HG03135 (cell line): Measurements from ENCODE around the gene KAT2A.
"Not testable (repeated sequence)": the region's sequence is repeated elsewhere in the genome, so short reads cannot be mapped to it uniquely, and the experiment has no call there.

Source experiments
- ATAC-seq: cut with Tn5 transposase; IDR thresholded peaks from one replicate; pipeline ENCODE4 v1.9.1; 2021; ENCODE audit warnings: mild to moderate bottlenecking, moderate library complexity; ENCODE audit not compliant: unreplicated experiment

Gene KAT2A

GRCh38 chr17:42120770-42121769, at the start of gene KAT2A:
Gene KAT2A, minus strand, starts transcription at chr17:42121367. Its CDS starts 63 bp downstream, at chr17:42121304.
- peak; percentile 64 for ATAC-seq

DNA sequence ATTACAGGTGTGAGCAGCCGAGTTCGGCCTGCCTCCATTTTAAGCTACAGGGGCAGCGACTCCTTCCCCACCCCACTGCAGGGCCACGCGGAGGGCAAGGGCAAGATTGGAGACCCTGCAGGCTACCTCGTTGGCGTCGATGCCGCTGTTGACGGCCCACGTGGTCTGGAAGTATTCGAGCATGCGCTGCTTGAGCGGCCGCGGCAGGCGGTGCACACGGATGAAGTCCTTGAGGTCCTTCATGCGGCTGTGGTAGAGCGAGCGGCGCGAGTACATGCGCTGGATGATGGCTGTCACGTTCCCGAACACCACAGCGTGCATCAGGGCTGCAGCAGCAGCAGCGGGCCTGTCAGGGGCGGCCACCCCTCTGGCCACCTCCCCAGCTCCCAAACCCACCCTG, 48.2 kb upstream of the KAT2A start:
- ATAC-seq: no peak

GRCh38 chr17:42167807-42168206, 46.6 kb upstream of the KAT2A start:
- no peak for ATAC-seq

DNA sequence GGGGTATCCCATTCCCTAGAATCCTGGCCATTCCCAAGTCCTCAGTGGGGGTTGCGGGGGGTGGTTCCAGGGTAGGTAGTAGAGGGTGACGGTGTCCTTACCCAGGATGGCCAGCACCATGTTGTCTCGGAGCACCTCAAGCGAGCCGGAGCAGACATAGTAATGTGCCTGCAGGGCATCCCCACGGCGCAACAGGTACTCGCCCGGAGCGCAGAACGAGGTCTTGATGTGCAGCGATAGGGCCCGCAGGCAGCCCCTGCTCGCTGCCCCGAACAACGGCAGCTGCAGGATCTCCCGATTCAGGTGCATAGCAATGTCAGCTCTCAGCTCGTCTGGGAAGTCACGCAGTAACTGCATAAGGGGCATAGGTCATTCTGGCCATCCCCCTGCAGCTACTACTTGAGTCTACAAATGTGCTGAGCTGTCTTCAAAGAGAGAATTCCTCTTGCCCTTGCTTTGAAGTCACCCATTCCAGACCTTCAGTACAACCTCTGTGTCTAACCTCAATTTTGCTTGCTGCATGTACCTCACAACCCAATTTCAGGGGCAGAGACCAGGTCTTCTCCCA, 45.1 kb upstream of the KAT2A start:
- ATAC-seq: no peak

DNA sequence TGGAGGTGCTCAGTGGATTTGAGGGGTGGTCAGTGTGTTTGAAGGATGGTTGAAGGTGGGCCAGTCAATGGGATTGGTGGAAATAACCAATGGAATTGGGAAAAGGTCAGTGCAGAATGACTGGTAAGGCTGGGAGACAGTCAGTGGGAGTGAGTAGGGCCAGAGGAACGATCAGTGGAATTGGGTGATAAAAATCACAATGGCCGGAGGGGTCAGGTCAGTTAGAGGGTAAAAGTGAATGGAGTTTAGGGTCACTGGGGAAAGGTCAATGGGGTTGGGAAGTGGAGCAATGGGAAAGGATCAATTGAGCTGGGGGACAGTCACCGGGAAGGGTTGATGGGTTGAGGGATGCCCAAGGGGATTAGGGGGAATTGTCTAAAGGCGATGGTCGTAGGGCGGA, 44.6 kb upstream of the KAT2A start:
- ATAC-seq: no peak

DNA sequence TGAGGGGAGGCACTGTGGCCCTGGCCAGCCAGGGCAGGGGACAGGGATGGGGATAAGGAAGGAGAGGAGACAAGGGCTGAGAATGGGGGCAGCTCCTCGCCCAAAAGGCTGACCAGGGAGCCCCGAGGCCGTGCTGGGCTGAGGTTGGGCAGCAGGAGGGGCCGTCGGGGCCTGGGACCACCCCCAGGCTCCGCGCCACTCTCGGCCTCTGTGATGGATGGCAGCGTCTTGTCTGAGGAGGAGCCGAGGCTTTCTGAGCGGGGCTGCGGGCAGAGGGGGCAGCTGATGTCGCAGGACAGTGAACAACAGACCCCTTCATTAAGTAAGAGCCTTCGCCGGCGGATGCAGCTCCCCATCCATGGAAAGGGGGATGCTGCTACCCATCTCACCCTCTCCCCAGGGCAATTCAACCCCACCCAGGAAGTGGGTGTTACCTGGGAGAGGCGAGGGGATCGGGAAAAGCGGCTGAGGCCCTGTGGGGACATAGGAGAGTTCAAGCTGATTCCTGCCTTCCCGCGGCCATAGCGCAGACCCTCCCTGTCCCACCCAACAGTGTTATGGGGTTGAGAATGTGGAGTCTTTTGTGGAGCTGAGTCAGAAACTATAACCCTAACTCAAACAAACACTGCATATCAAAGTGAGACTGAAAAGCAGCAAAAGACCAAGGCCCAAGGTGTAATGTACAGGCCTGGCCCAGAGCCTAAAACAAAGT, 42.7 kb upstream of the KAT2A start:
- no peak for ATAC-seq

- ATAC-seq: no peak
Measured at GRCh38 chr17:42163113-42163512, 41.9 kb upstream of the KAT2A start.

- ATAC-seq: no peak
Measured at GRCh38 chr17:42160531-42160910, 39.4 kb upstream of the KAT2A start.

DNA sequence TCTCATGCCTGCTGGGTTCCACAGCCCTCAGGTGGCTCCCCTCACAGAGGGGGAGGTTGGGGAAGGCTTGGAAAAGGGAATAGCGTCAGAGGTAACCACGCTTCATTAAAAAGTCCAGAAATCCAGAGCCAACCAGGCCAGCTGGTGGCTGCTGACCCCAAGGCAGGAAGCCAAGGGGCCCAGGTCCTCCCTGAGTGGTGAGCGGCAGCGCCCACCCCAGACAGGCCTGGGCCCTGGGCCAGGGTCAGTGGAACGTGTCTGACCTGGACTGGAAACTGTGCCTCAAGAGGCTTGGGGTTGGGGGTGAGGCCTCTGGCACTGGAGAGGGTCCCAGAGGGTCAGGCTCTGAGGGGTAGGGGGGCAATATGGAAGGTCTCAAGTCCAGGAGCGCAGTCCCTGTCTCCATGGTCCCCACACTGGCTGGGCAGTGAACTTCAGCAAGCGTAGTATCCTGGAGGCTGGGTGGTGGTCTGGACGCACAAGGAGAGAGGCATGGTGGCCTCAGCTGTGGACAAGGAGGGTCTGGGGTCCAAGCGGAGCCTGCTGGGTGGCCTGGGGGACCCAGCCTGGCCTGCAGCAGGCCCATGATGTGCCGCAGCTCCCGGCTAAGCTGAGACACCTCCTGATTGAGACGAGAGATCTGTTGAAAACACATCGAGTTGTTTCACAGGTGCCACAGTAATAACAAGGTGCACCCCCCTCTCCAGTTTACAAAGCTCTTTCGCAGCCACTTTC, 38.8 kb upstream of the KAT2A start:
- ATAC-seq: no peak

GRCh38 chr17:42155614-42156045, 34.5 kb upstream of the KAT2A start:
- no peak for ATAC-seq

DNA sequence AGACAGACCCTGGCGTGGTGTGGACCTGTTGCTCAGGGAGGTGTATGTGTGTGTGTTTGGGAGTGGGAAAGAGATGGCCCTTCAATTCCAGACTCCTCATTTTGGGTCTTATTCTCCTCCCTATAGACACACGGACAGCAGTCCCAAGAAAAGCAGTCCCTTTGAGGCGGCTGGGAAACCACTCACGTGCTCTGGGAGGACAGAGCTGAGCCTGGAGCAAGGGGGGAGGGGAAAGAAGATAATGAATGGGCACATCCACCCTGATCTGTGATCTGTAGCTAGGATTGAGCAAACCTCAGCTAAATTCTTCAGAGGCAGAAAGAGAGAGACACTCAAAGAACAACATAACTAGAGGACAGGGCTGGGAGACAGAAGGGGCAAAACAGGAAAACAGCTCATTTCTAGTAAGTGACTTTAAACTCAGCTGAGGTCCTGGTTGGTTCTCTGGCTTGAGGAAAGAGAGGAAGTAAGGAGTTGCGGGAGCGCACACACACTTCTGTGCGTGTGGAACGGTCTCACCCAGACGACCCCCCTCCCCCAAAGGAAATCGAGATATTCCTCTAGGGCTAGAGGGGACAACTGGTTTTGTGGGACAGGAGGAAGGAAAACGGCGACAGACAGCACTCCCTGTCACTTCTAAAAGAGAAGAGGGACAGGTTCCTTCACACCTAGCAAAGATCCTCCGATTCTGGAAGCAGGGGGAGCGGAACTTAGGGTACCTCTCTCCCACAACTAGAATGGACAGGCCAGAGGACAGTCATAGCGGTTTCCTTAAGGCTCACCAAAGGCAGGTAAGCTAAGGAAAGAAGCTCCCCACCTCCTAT, 33.0 kb upstream of the KAT2A start:
- peak; percentile 2 for ATAC-seq

DNA sequence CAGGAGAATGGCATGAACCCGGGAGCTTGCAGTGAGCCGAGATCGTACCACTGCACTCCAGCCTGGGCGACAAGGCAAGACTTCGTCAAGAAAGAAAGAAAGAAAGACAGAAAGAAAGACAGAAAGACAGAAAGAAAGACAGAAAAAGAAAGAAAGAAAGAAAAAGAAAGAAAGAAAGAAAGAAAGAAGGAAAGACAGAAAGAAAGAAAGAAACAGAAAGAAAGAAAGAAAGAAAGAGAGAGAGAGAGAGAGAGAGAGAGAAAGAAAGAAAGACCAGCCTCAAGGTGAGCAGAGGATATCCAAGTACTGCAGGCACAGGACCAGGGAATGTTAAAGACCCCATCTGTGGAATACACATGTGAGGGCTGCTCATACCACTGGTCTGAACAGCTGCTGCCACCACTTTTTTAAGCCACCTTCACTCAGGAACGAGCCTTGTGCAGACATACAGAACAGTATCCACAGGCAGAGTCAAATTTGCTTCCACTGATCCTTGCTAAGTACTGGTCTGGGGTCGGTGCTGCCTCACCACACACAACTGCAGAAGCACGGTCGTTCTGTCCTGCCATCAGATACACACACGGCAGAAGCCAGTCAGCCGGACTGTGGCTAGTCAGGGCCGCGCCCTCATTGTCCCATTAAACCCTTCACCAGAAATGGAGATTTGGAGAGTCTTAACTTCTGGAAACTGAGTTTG, 25.9 kb upstream of the KAT2A start:
- no peak for ATAC-seq

DNA sequence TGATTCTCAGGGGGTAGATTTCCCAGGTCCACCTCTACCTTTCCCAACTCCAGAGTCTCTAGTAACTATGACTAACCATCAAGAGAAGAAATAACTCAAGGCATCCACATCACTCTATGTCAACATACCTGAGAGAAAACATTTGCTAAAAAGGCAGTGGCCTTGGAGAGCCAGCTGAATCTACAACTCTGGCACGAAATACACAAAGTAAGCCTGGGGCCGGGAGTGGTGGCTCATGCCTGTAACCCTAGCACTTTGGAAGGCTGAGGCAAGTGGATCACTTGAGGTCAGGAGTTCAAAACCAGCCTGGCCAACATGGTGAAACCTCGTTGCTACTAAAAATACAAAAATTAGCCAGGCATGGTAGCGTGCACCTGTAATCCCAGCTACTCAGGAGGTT, 22.0 kb upstream of the KAT2A start:
- not testable (repeated sequence) for ATAC-seq

DNA sequence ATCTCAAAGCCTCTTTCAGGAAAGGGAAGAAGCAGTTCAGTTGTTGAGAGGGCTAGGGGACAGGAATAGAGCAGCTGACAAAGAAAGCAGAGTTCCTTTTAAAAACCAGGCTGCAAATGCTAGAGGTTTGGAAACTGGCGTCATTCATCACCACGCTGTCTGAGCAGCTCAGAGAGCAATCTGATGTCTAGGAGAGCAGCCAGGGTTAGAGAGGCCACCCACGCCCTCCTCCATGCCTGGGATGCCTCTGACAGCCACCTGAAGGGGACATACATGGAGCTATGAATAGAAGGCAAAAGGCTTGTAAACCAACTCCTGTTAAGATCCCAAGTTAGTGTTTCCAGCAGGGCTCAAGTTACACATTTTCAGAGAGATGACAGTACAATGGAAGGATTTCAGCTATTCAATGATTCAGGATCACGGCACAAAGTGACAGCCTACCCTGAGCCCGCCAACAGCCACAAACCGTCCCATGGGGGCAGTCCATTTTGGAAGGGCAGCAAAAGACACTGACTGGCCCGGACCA, 21.3 kb upstream of the KAT2A start:
- ATAC-seq: no peak

GRCh38 chr17:42141382-42141781, 20.2 kb upstream of the KAT2A start:
- ATAC-seq: no peak

GRCh38 chr17:42140690-42141089, 19.5 kb upstream of the KAT2A start:
- ATAC-seq: not testable (repeated sequence)

- ATAC-seq: no peak
Measured at GRCh38 chr17:42138749-42139492, 17.8 kb upstream of the KAT2A start.

DNA sequence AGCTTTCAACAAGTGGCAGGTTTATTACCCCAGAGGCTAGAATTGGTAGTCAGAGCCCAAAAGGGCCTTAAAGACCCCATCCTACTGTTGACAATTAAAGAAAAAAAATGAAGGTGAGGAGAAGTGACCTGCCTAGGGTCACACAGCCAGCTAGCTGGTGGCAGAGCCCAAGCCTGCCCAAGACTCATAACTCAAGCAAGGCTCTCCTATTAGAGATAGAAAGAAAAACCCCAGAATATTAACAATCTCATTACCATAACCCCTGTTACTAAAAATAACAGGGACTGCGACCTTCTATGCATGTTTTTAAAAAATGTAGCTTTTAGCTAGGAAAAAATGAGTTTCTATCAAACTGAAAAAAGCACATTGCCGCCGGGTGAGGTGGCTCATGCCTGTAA, 15.5 kb upstream of the KAT2A start:
- ATAC-seq: no peak
